Kasumi-1 (cell line): ENCODE measurements around the gene DAZ2.
"Not testable (repeated sequence)": the region's sequence is repeated elsewhere in the genome, so short reads cannot be mapped to it uniquely, and the experiment has no call there.

Experiments used
- DNase-seq, 2 experiments: peaks; one replicate each; lab custom pipeline; 2025; lab: John Stamatoyannopoulos, UW

Gene DAZ2, protein sequence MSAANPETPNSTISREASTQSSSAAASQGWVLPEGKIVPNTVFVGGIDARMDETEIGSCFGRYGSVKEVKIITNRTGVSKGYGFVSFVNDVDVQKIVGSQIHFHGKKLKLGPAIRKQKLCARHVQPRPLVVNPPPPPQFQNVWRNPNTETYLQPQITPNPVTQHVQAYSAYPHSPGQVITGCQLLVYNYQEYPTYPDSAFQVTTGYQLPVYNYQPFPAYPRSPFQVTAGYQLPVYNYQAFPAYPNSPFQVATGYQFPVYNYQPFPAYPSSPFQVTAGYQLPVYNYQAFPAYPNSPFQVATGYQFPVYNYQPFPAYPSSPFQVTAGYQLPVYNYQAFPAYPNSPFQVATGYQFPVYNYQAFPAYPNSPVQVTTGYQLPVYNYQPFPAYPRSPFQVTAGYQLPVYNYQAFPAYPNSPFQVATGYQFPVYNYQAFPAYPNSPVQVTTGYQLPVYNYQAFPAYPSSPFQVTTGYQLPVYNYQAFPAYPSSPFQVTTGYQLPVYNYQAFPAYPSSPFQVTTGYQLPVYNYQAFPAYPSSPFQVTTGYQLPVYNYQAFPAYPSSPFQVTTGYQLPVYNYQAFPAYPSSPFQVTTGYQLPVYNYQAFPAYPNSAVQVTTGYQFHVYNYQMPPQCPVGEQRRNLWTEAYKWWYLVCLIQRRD

DNA sequence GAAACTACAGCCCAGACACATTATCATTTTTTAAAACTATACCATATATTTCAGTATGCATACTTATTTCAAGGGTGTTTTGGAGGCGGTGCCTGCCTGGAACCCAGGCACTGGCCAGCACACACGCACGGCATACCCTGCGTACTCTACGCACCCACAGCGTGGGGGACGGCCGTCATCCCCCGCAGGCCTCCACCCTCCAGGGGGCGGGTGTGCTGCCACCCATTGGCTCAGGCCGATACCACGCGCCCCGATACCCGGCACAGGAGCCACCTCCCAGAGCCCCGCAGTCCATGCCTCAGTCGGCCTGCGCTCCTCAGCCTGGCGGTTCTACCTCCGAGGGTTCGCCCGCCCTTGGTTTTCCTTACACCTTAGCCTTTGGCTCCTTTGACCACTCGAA is at the start of gene DAZ2:
Gene DAZ2 (plus strand): TSS at position 301 of the 400 bp plus-strand sequence. CDS start 208 bp downstream, outside the sequence.
- DNase-seq = not testable (repeated sequence)

DNA sequence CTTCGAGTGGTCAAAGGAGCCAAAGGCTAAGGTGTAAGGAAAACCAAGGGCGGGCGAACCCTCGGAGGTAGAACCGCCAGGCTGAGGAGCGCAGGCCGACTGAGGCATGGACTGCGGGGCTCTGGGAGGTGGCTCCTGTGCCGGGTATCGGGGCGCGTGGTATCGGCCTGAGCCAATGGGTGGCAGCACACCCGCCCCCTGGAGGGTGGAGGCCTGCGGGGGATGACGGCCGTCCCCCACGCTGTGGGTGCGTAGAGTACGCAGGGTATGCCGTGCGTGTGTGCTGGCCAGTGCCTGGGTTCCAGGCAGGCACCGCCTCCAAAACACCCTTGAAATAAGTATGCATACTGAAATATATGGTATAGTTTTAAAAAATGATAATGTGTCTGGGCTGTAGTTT is 20.4 kb upstream of the DAZ2 start, which contains the start of gene DAZ1:
Gene DAZ1 (minus strand): TSS at position 101 of the 400 bp plus-strand sequence. CDS start 208 bp downstream, outside the sequence.
- not testable (repeated sequence) for DNase-seq

DNA sequence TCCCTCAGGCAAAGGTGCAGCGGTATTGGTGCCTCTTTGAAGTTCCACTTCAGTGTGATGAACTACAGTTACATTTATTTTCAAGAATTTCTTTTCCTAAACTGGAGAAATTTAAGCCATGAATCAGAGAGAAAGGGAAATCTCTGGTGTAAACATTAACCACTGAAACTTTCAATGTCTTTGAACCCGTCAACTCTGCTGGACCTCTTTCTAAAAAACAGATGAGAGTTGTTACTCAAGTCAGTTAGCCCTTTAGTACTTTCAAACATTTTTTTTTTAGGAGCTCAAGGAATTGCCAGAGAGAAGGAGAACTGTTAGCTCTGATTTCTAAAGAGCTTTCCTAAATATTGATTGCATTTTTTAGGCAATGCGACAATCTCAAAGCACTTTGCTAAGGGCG is 11.9 kb upstream of the DAZ2 start:
- DNase-seq = not testable (repeated sequence)

DNA sequence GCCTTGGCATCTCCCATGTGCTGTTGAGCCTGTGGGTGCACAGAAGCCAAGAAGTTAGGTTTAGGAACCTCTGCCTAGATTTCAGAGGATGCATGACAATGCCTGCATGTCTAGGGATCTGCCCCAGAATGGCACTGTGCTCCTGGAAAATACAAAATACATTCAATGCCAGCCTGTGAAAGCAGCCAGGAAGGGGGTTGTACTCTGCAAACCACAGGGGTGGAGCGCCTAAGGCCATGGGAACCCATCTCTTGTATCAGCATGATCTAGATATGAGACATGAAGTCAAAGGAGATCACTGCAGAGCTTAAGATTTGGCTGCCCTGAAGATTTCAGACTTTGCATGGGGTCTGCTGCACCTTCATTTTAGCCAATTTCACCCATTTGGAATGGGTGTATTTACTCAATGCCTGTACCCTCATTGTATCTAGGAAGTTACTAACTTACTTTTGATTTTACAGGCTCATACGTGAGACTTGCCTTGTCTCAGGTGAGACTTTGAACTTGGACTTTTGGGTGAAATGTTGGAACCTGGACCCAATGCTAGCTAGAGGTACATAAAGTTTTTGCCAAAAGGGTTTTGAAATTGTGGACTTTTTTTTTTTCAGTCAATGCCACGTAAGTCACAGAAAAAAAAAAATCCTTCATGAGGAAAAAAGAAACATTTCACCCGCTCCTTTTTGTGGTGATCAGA is 9.4 kb upstream of the DAZ2 start:
- DNase-seq = not testable (repeated sequence)

DNA sequence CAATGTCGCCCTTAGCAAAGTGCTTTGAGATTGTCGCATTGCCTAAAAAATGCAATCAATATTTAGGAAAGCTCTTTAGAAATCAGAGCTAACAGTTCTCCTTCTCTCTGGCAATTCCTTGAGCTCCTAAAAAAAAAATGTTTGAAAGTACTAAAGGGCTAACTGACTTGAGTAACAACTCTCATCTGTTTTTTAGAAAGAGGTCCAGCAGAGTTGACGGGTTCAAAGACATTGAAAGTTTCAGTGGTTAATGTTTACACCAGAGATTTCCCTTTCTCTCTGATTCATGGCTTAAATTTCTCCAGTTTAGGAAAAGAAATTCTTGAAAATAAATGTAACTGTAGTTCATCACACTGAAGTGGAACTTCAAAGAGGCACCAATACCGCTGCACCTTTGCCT is 8.7 kb upstream of the DAZ2 start:
- DNase-seq = not testable (repeated sequence)
